ENCODE measurements around the gene IMPACT. TPM values are rescaled to one million over a fixed set of nuclear protein-coding genes. Genes with fewer than 3 reads are reported as not detected.
A peak's percentile ranks its signal among the peaks of the same experiment; 100 is the strongest.

IMPACT gene
- total RNA-seq, 2 donors from 2014 or later, result 10.9 to 16.9 TPM

DNA sequence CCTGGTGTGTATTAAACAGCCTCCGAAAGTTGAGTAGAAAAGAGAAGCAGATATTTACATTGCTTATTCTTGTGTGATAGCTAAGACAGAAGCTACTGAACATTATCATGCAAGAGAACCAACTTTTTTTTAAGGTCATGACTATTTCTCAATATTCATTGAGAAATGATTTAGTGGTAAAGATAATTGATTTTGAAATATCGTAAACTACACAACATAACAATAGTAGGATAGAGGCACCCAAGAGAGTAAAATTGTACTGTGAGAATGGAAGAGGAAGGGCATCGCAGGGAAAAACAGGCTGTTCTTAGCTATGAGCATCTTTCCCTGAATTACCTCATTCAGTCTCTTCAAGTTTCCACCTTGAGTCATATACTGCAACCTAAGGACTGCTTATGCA is 59.2 kb downstream of the IMPACT start:
- no peak overlapping the region for H3K27ac ChIP-seq

GRCh38 chr18:24486684-24487083 is 60.2 kb downstream of the IMPACT start:
- no peaks in the 10 kb centered on the region for H3K4me1 ChIP-seq
- H3K4me3 ChIP-seq, result no peak overlapping the region
- H3K27ac ChIP-seq, result no peak overlapping the region
- H3K9me3 ChIP-seq, result no peaks in the 10 kb centered on the region
- no peaks in the 10 kb centered on the region for H3K36me3 ChIP-seq
- no peak for TF ChIP-seq CTCF (IDR thresholded peaks at IDR 0.05)
- no peak for DNase-seq (ENCODE audit: low spot score)
- H3K27me3 ChIP-seq, result no peaks in the 10 kb centered on the region

More for the DNA sequence above, 59.2 kb downstream of the IMPACT start:
- H3K4me3 ChIP-seq, result no peak overlapping the region
- H3K9me3 ChIP-seq, result no peaks in the 10 kb centered on the region
- DNase-seq (ENCODE audit: low spot score), result no peak
- H3K4me1 ChIP-seq, result no peaks in the 10 kb centered on the region
- no peak for TF ChIP-seq CTCF (IDR thresholded peaks at IDR 0.05)
- no peaks in the 10 kb centered on the region for H3K36me3 ChIP-seq
- no peaks in the 10 kb centered on the region for H3K27me3 ChIP-seq

DNA sequence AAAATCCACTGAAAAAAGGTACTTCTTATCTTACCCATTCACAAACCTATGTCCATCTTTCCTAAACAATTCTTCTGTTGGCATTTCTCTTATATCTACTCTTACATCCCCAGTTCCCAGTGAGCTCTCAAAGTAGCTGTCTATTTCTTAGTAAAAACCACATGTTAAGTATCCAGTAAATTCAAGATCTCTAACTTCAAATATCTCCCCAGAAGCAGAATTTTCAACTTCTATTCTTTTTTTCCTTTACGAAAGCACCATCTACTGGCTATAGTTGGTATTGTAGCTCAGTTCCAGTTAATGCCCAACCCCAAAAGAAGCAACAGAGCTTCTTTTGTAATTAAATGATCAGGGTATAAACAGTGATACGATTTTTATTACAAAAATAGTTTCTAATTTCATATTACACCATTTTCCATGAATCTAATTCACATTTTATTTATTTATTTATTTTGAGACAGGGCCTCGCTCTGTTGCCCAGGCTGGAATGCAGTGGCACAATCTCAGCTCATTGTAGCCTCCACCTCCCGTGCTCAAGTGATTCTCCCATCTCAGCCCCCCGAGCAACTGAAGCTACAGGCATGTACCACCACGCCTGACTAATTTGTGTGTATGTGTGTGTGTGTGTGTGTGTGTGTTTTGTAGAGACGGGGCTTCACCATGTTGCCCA is 62.5 kb downstream of the IMPACT start:
- no peaks in the 10 kb centered on the region for H3K36me3 ChIP-seq
- H3K27ac ChIP-seq, result no peak overlapping the region
- H3K4me3 ChIP-seq, result no peak overlapping the region
- no peaks in the 10 kb centered on the region for H3K4me1 ChIP-seq
- no peaks in the 10 kb centered on the region for H3K9me3 ChIP-seq
- DNase-seq (ENCODE audit: low spot score), result no peak
- H3K27me3 ChIP-seq, result no peaks in the 10 kb centered on the region
- peak; percentile 78 to 87 for TF ChIP-seq CTCF (IDR thresholded peaks at IDR 0.05)

- Histone ChIP-seq H3K36me3 (no peaks in the 10 kb centered on the region), H3K27me3 (no peaks in the 10 kb centered on the region), H3K9me3 (no peaks in the 10 kb centered on the region), H3K4me3 (no peak overlapping the region), H3K4me1 (no peaks in the 10 kb centered on the region), H3K27ac (no peak overlapping the region)
- DNase-seq (ENCODE audit: low spot score), result no peak
- TF ChIP-seq CTCF (IDR thresholded peaks at IDR 0.05), result no peak
Observed at GRCh38 chr18:24490539-24490938, 64.1 kb downstream of the IMPACT start.

GRCh38 chr18:24491927-24492834 is 65.7 kb downstream of the IMPACT start:
- Histone ChIP-seq H3K4me3 (no peak overlapping the region), H3K27ac (no peak overlapping the region), H3K36me3 (no peaks in the 10 kb centered on the region), H3K4me1 (no peaks in the 10 kb centered on the region), H3K27me3 (no peaks in the 10 kb centered on the region), H3K9me3 (no peaks in the 10 kb centered on the region)
- TF ChIP-seq CTCF (IDR thresholded peaks at IDR 0.05), result no peak
- DNase-seq (ENCODE audit: low spot score), result no peak
